Measurements from ENCODE around the gene MPZL1.

Gene MPZL1

GRCh38 chr1:167676916-167677848 lies 44.6 kb upstream of the MPZL1 start:
- in situ Hi-C loops (cut with HindIII; ENCODE audit: low sequenced_read_pairs), result no loop called here

DNA sequence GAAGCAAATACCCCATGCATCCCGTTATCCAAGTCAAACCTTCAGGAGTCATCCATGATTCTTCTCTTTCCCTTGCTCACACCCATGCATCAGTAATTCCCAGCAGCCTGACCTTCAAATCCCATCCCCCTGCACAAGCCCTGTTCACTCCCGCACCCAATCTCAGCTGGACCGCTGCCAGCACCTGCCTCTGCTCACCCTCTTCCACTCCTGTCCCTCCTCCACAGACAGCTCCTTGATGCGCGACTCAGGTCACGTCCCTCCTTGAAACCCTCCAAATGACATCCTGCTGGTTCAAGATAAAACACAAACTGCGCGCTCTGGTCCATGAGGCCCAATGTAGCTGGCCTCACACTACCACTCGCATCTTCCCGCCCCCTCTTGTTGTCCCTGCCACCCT lies 43.4 kb upstream of the MPZL1 start:
- in situ Hi-C loops (cut with HindIII; ENCODE audit: low sequenced_read_pairs), result no loop called here
- no peak for DNase-seq (ENCODE audit: low read depth, low spot score)
- H3K4me3 ChIP-seq (ENCODE audit: low read depth, low read length), result no peak overlapping the region
- TF ChIP-seq, protein P1, sequence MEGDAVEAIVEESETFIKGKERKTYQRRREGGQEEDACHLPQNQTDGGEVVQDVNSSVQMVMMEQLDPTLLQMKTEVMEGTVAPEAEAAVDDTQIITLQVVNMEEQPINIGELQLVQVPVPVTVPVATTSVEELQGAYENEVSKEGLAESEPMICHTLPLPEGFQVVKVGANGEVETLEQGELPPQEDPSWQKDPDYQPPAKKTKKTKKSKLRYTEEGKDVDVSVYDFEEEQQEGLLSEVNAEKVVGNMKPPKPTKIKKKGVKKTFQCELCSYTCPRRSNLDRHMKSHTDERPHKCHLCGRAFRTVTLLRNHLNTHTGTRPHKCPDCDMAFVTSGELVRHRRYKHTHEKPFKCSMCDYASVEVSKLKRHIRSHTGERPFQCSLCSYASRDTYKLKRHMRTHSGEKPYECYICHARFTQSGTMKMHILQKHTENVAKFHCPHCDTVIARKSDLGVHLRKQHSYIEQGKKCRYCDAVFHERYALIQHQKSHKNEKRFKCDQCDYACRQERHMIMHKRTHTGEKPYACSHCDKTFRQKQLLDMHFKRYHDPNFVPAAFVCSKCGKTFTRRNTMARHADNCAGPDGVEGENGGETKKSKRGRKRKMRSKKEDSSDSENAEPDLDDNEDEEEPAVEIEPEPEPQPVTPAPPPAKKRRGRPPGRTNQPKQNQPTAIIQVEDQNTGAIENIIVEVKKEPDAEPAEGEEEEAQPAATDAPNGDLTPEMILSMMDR (IDR thresholded peaks at IDR 0.05; ENCODE audit: low read depth, low read length), result no peak

More at GRCh38 chr1:167676916-167677848, 44.6 kb upstream of the MPZL1 start:
- DNase-seq (ENCODE audit: low read depth, low spot score), result no peak
- no peak overlapping the region for H3K4me3 ChIP-seq (ENCODE audit: low read depth, low read length)
- TF ChIP-seq, protein P1 (IDR thresholded peaks at IDR 0.05; ENCODE audit: low read depth, low read length), result no peak

GRCh38 chr1:167678838-167679237 lies 42.9 kb upstream of the MPZL1 start:
- TF ChIP-seq, protein P1 (IDR thresholded peaks at IDR 0.05; ENCODE audit: low read depth, low read length), result no peak
- in situ Hi-C loops (cut with HindIII; ENCODE audit: low sequenced_read_pairs), result no loop called here
- H3K4me3 ChIP-seq (ENCODE audit: low read depth, low read length), result no peak overlapping the region
- no peak for DNase-seq (ENCODE audit: low read depth, low spot score)

DNA sequence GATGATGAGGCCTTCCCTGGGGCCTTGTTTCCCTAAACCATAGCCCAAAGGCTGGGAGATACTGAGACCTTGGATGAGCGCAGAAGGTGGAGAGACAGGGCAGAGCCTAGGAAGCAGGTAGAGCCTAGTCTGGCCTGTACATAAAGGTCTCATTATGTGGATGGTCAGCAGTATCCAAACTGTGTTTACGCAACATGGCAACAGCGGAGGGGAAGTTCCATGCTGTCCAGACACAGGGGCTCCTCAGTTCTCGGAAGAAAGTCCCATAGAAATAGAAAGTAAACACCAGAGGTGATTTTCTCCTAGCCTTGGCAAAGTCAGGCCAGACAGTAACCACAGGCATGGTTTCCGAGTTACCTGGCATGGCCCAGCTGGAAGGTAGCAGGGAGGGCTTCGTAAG lies 42.1 kb upstream of the MPZL1 start:
- in situ Hi-C loops (cut with HindIII; ENCODE audit: low sequenced_read_pairs), result no loop called here
- no peak overlapping the region for H3K4me3 ChIP-seq (ENCODE audit: low read depth, low read length)
- no peak for DNase-seq (ENCODE audit: low read depth, low spot score)
- TF ChIP-seq, protein P1 (IDR thresholded peaks at IDR 0.05; ENCODE audit: low read depth, low read length), result no peak

GRCh38 chr1:167681024-167681423 lies 40.8 kb upstream of the MPZL1 start:
- TF ChIP-seq, protein P1 (IDR thresholded peaks at IDR 0.05; ENCODE audit: low read depth, low read length), result no peak
- no peak overlapping the region for H3K4me3 ChIP-seq (ENCODE audit: low read depth, low read length)
- in situ Hi-C loops (cut with HindIII; ENCODE audit: low sequenced_read_pairs), result no loop called here
- DNase-seq (ENCODE audit: low read depth, low spot score), result no peak

DNA sequence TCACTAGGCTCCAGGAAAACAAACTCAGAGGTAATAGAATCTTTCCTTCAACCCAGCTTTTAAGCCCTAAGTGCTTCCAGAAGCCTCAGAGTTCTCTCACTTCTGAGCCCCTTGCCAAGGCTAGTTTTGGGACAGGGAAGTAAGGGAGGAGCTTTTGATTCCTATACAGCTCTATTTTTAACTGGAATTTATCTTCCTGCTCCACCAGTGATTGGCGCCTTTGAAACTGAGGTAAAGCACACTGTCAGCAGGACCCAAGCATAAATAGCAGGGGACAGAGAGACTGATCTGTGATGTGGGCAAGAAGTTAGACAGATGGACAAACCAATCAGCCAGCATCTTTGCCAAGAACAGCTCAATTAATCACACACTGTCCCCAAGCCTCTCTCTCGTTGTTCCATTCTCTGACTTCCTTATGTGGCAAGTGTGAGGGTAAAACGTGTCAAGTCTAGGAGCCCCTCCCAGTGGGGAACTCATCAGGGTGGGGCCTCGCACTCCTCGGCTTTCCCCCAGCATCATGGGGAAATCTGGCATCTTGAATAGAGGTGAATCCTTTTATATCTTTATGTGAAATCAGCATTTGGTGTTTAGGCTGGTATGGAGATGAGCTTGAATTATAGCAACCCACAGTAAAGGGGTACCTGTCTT lies 40.2 kb upstream of the MPZL1 start:
- DNase-seq (ENCODE audit: low read depth, low spot score), result no peak
- no peak overlapping the region for H3K4me3 ChIP-seq (ENCODE audit: low read depth, low read length)
- in situ Hi-C loops (cut with HindIII; ENCODE audit: low sequenced_read_pairs), result no loop called here
- TF ChIP-seq, protein P1 (IDR thresholded peaks at IDR 0.05; ENCODE audit: low read depth, low read length), result no peak

All from astrocyte of the spinal cord (primary cell).